ENCODE results near the gene IGF2BP1.
"Not testable (repeated sequence)": the region's sequence is repeated elsewhere in the genome, so short reads cannot be mapped to it uniquely, and the experiment has no call there.

IGF2BP1 gene

DNA sequence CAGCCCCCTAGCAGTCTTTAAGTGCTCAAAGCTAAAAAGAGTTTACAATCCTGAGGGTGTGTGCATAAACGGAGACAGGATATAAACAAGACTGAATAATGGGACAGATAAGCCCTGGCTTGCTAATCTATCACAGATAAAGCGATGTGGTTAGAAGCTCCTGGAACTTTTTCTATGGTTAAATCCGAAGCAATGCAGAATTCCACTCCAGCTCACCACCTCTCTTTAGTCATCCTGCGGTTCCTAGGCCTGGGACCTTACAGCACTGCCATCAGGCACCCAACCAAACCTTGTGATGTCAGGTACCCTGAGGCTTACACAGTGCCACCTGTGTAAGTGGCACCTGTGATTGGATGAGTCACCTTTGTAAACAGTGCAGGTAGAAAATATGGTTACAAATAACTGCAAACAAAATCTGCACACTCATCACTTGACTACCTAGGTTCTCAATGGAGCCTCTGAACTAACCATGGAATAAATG, 103.9 kb downstream of the IGF2BP1 start:
- Mint-ChIP-seq H3K4me1 (no peaks in the 10 kb centered on the region), H3K9me3 (no peaks in the 10 kb centered on the region), H3K27ac (no peak overlapping the region), H3K4me3 (no peak overlapping the region), H3K36me3 (no peaks in the 10 kb centered on the region), H3K27me3 (peaks cover 8% of the 10 kb centered on the region)
- CTCF ChIA-PET: interaction anchor here (0.7 to 1.0 kb wide), 2 partner anchors 68 to 250 kb away, joined by 3 read pairs; no protein-coding TSS in a partner anchor
- no peak for DNase-seq

DNA sequence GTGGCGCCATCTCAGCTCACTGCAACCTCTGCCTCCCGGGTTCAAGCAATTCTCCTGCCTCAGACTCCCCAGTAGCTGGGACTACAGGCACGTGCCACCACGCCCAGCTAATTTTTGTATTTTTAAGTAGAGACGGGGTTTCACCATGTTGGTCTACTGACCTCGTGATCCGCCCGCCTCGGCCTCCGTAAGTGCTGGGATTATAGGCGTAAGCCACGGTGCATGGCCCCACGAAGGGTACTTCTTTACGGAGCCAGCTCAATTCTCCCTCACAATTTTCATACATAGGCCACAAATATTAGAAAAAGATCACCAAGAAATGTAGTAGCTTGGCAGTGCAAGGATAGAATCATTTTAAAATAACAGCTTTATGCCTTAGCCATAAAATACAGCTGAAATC, 106.2 kb downstream of the IGF2BP1 start:
- H3K27me3 Mint-ChIP-seq: peaks cover 13% of the 10 kb centered on the region
- DNase-seq, H3K4me1 Mint-ChIP-seq, CTCF ChIA-PET, H3K4me3 Mint-ChIP-seq, H3K9me3 Mint-ChIP-seq, H3K27ac Mint-ChIP-seq, H3K36me3 Mint-ChIP-seq: not testable (repeated sequence)

DNA sequence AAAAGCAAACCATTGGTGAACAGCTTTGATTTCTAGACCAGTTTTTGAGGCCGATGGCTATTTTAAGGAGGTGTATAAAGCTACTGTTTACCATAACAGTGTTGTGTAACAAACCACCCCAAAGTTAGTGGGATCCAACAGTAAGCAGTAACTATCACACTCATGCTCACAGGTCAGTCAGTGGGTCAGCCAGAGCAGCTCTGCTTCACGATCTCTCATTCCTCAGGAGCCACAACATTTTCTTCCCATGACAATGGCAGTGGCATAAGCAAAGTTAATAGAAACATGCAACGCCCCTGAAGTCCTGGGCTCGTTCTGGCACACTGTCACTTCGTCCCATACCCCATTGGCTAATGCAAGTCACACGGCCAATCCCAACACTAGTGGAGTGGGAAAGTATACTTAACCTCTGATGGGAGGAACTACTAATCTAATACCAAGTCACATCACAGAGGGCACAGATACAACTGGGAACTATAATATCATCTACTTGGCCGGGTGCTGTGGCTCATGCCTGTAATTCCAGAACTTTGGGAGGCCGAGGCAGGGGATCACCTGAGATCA, 107.4 kb downstream of the IGF2BP1 start:
- CTCF ChIA-PET: interaction anchor here (0.6 kb wide), 1 partner anchor 16 kb away, joined by 4 read pairs; no protein-coding TSS in a partner anchor
- DNase-seq: no peak

More for the DNA sequence above, 107.4 kb downstream of the IGF2BP1 start:
- H3K4me1 Mint-ChIP-seq: no peaks in the 10 kb centered on the region
- no peak overlapping the region for H3K4me3 Mint-ChIP-seq
- peaks cover 13% of the 10 kb centered on the region for H3K27me3 Mint-ChIP-seq
- H3K9me3 Mint-ChIP-seq: no peaks in the 10 kb centered on the region
- H3K36me3 Mint-ChIP-seq: no peaks in the 10 kb centered on the region
- no peak overlapping the region for H3K27ac Mint-ChIP-seq
